ENCODE measurements around the gene SPOCK2. TPM values are rescaled to one million over a fixed set of nuclear protein-coding genes. Genes with fewer than 3 reads are reported as not detected.

SPOCK2 gene
- total RNA-seq, 1 donor from 2014 or later: 3.4 TPM

- Mint-ChIP-seq H3K36me3 (ENCODE audit: low read depth, unreplicated experiment) (no peaks in the 10 kb centered on the region), H3K9me3 (ENCODE audit: unreplicated experiment) (no peaks in the 10 kb centered on the region), H3K4me1 (ENCODE audit: unreplicated experiment) (peaks cover 2% of the 10 kb centered on the region), H3K27me3 (ENCODE audit: unreplicated experiment) (peaks cover 6% of the 10 kb centered on the region), H3K4me3 (ENCODE audit: unreplicated experiment) (no peak overlapping the region), H3K27ac (ENCODE audit: unreplicated experiment) (no peak overlapping the region)
- DNase-seq (ENCODE audit: low spot score): no peak
- TF ChIP-seq CTCF (IDR thresholded peaks at IDR 0.05; ENCODE audit: unreplicated experiment): no peak
These were observed 72.5 kb downstream of the SPOCK2 start for GRCh38 chr10:72015841-72016240.

GRCh38 chr10:72014785-72015480 lies 73.4 kb downstream of the SPOCK2 start:
- Mint-ChIP-seq H3K27me3 (ENCODE audit: unreplicated experiment) (peaks cover 4% of the 10 kb centered on the region), H3K4me3 (ENCODE audit: unreplicated experiment) (no peak overlapping the region), H3K9me3 (ENCODE audit: unreplicated experiment) (no peaks in the 10 kb centered on the region), H3K4me1 (ENCODE audit: unreplicated experiment) (peaks cover 5% of the 10 kb centered on the region), H3K36me3 (ENCODE audit: low read depth, unreplicated experiment) (no peaks in the 10 kb centered on the region), H3K27ac (ENCODE audit: unreplicated experiment) (no peak overlapping the region)
- DNase-seq (ENCODE audit: low spot score): no peak
- TF ChIP-seq CTCF (IDR thresholded peaks at IDR 0.05; ENCODE audit: unreplicated experiment): no peak

GRCh38 chr10:72014197-72014596 lies 74.2 kb downstream of the SPOCK2 start:
- no peak overlapping the region for H3K4me3 Mint-ChIP-seq (ENCODE audit: unreplicated experiment)
- H3K4me1 Mint-ChIP-seq (ENCODE audit: unreplicated experiment): peaks cover 13% of the 10 kb centered on the region
- no peak for DNase-seq (ENCODE audit: low spot score)
- no peak for TF ChIP-seq CTCF (IDR thresholded peaks at IDR 0.05; ENCODE audit: unreplicated experiment)
- H3K36me3 Mint-ChIP-seq (ENCODE audit: low read depth, unreplicated experiment): no peaks in the 10 kb centered on the region
- H3K9me3 Mint-ChIP-seq (ENCODE audit: unreplicated experiment): no peaks in the 10 kb centered on the region
- H3K27me3 Mint-ChIP-seq (ENCODE audit: unreplicated experiment): peaks cover 3% of the 10 kb centered on the region
- no peak overlapping the region for H3K27ac Mint-ChIP-seq (ENCODE audit: unreplicated experiment)

- Mint-ChIP-seq H3K27me3 (ENCODE audit: unreplicated experiment) (peaks cover 3% of the 10 kb centered on the region), H3K4me3 (ENCODE audit: unreplicated experiment) (peak overlapping the region; percentile 68), H3K36me3 (ENCODE audit: low read depth, unreplicated experiment) (no peaks in the 10 kb centered on the region), H3K27ac (ENCODE audit: unreplicated experiment) (no peak overlapping the region), H3K4me1 (ENCODE audit: unreplicated experiment) (peaks cover 16% of the 10 kb centered on the region), H3K9me3 (ENCODE audit: unreplicated experiment) (no peaks in the 10 kb centered on the region)
- no peak for TF ChIP-seq CTCF (IDR thresholded peaks at IDR 0.05; ENCODE audit: unreplicated experiment)
- DNase-seq (ENCODE audit: low spot score): no peak
These were observed 75.0 kb downstream of the SPOCK2 start for GRCh38 chr10:72013202-72013945.

GRCh38 chr10:72012796-72013195 lies 75.6 kb downstream of the SPOCK2 start:
- H3K27me3 Mint-ChIP-seq (ENCODE audit: unreplicated experiment): peaks cover 3% of the 10 kb centered on the region
- no peak for DNase-seq (ENCODE audit: low spot score)
- peaks cover 16% of the 10 kb centered on the region for H3K4me1 Mint-ChIP-seq (ENCODE audit: unreplicated experiment)
- no peak overlapping the region for H3K27ac Mint-ChIP-seq (ENCODE audit: unreplicated experiment)
- no peaks in the 10 kb centered on the region for H3K36me3 Mint-ChIP-seq (ENCODE audit: low read depth, unreplicated experiment)
- H3K4me3 Mint-ChIP-seq (ENCODE audit: unreplicated experiment): peak overlapping the region; percentile 68
- H3K9me3 Mint-ChIP-seq (ENCODE audit: unreplicated experiment): no peaks in the 10 kb centered on the region
- TF ChIP-seq CTCF (IDR thresholded peaks at IDR 0.05; ENCODE audit: unreplicated experiment): no peak

All from endothelial cell (in vitro differentiated cells).